HepG2 (cell line): ENCODE data around the gene ATP8B4. TPM values are rescaled to one million over a fixed set of nuclear protein-coding genes. Genes with fewer than 3 reads are reported as not detected.

Source experiments
- ATAC-seq: fragments of 200-7000 bp; cut with Tn5 transposase; 3 replicates; pipeline ENCODE4 v1.9.1; 2020; ENCODE audit warnings: mild to moderate bottlenecking, moderate library complexity
- BruUV-seq: library from RNA; stranded (reverse); fragments of 400-500 nt; replicated peaks from 2 replicates; lab custom pipeline; 2021; lab: Mats Ljungman, UMichigan
- CTCF ChIA-PET: fragments of 300-600 bp; formaldehyde crosslinking; extraction: SDS; loops from one replicate; lab custom pipeline; 2021; ENCODE audit warnings: low total read pairs, inconsistent platforms, low intra/inter-chr PET ratio; lab: Yijun Ruan, JAX
- POLR2A ChIA-PET: fragments of 350-600 bp; sonication (Branson Sonifier 250); formaldehyde crosslinking; loops from one replicate; lab custom pipeline; 2020; ENCODE audit warnings: antibody characterized with exemption, inconsistent platforms; lab: Yijun Ruan, JAX
- DNase-seq: peaks from one replicate; pipeline ENCODE4 v3.0.0-alpha.2; 2015; ENCODE audit warnings: low spot score
- FAIRE-seq: peaks from 3 replicates; lab custom pipeline; 2011; peaks lifted over from hg19 to GRCh38; lab: Jason Lieb, UNC
- H2AFZ ChIP-seq: one replicate; pipeline ENCODE4 v1.6.1; 2011; ENCODE audit warnings: low read length, inconsistent platforms
- H3K27ac ChIP-seq: fragments of 300-600 bp; 3 replicates; pipeline ENCODE4 v1.8.0; 2011; ENCODE audit warnings: mixed run types, mild to moderate bottlenecking, mixed read lengths, low read length, inconsistent platforms; ENCODE audit not compliant: insufficient read depth; ENCODE audit errors: extremely low read length
- H3K27me3 ChIP-seq, 2 experiments: fragments of 200-600 bp in 1 of 2; 2 replicates in 1 of 2; 3 replicates in 1 of 2; pipeline versions ENCODE4 v1.6.0 to v1.8.0; 2011; ENCODE audit warnings: low read length in 2 of 2, mild to moderate bottlenecking in 2 of 2, moderate library complexity in 2 of 2, inconsistent platforms in 1 of 2; ENCODE audit not compliant: insufficient read depth in 2 of 2, control insufficient read depth in 1 of 2
- H3K36me3 ChIP-seq, 2 experiments: fragments of 200-600 bp in 1 of 2; replicated peaks in 1 of 2; 2 replicates in 1 of 2; 3 replicates in 1 of 2; pipeline versions ENCODE4 v1.5.1 to v1.8.0; 2011; ENCODE audit warnings: low read length in 2 of 2, inconsistent platforms in 1 of 2; ENCODE audit not compliant: insufficient read depth in 2 of 2, control insufficient read depth in 1 of 2
- H3K4me1 ChIP-seq: 2 replicates; pipeline ENCODE4 v1.5.1; 2012; ENCODE audit warnings: low read length, inconsistent platforms; ENCODE audit not compliant: insufficient read depth
- H3K4me2 ChIP-seq: 2 replicates; pipeline ENCODE4 v1.6.0; 2011; ENCODE audit warnings: low read depth, low read length, inconsistent platforms
- H3K4me3 ChIP-seq, 3 experiments: fragments of 200-600 bp in 1 of 3; sonication (generic), shearing (Covaris generic) in 1 of 3; replicated peaks in 1 of 3; 2 replicates each; pipeline ENCODE4 v1.5.1; 2011 to 2016; ENCODE audit warnings: low read length in 3 of 3, inconsistent platforms in 2 of 3, low read depth in 2 of 3, mild to moderate bottlenecking in 2 of 3, control low read depth in 1 of 3, mixed read lengths in 1 of 3; ENCODE audit not compliant: insufficient read depth in 1 of 3
- H3K79me2 ChIP-seq: one replicate; pipeline ENCODE4 v1.6.1; 2011; ENCODE audit warnings: low read length, inconsistent platforms; ENCODE audit not compliant: insufficient read depth
- H3K9ac ChIP-seq: 2 replicates; pipeline ENCODE4 v1.6.0; 2011; ENCODE audit warnings: mild to moderate bottlenecking, low read depth, low read length, inconsistent platforms; ENCODE audit not compliant: insufficient read depth
- H3K9me3 ChIP-seq: 2 replicates; pipeline ENCODE4 v1.5.1; 2012; ENCODE audit warnings: mild to moderate bottlenecking, low read length
- H4K20me1 ChIP-seq: 2 replicates; pipeline ENCODE4 v1.6.0; 2011; ENCODE audit warnings: inconsistent platforms, mild to moderate bottlenecking, low read length, moderate library complexity; ENCODE audit not compliant: insufficient read depth
- CENPX ChIP-seq: sonication (generic); formaldehyde crosslinking; IDR thresholded peaks from 2 replicates; pipeline ENCODE4 v1.9.0; 2021; ENCODE audit warnings: mild to moderate bottlenecking, missing genetic modification reagents, moderate library complexity
- HDAC1 ChIP-seq: sonication (generic); formaldehyde crosslinking; IDR thresholded peaks from 2 replicates; pipeline ENCODE4 v1.5.1; 2020; ENCODE audit warnings: mild to moderate bottlenecking, missing genetic modification reagents
- MED8 ChIP-seq: sonication (generic); formaldehyde crosslinking; IDR thresholded peaks from 2 replicates; pipeline ENCODE4 v1.8.1; 2023; ENCODE audit warnings: mild to moderate bottlenecking, missing genetic modification reagents; ENCODE audit not compliant: insufficient replicate concordance
- MYC ChIP-seq: sonication (generic); formaldehyde crosslinking; IDR thresholded peaks from 2 replicates; pipeline ENCODE4 v1.9.0; 2021; ENCODE audit warnings: missing genetic modification reagents, borderline replicate concordance
- ZNF350 ChIP-seq: sonication (generic); formaldehyde crosslinking; IDR thresholded peaks from 2 replicates; pipeline ENCODE4 v1.4.0; 2020; ENCODE audit warnings: mild to moderate bottlenecking, low read depth, missing genetic modification reagents, borderline replicate concordance
- in situ Hi-C: cut with HindIII; loops from 2 replicates; pipeline ENCODE4 v1.10.0; 2017; ENCODE audit warnings: low pct_unique_long_range_greater_than_20kb; ENCODE audit not compliant: extremely low pct_ligation_motif_present
- intact Hi-C: fragments of 100-400 bp; cut with micrococcal nuclease; formaldehyde crosslinking; loops from one replicate; pipeline ENCODE4 v1.10.0; 2022; ENCODE audit not compliant: unreplicated experiment
- polyA plus RNA-seq, 8 experiments: library from polyadenylated mRNA; depleted of rRNA in 3 of 8; stranded (reverse) in 7 of 8; unstranded in 1 of 8; fragments of >200 nt; fragmentation: Illumina TruSeq in 4 of 8; extraction: Trizol in 4 of 8; gene quantifications; 2 replicates each; pipeline versions ENCODE4 v1.2.1 to v1.2.3, GENCODE V29; 2011 to 2016; ENCODE audit warnings: low read depth in 4 of 8, missing spikeins in 1 of 8, mixed read lengths in 1 of 8; ENCODE audit not compliant: insufficient read depth in 1 of 8
- total RNA-seq, 5 experiments: library from RNA; depleted of rRNA; stranded (reverse); fragments of >200 nt; fragmentation: Illumina TruSeq; extraction: Trizol; gene quantifications; 2 replicates each; pipeline ENCODE4 v1.2.3, GENCODE V29; 2016; ENCODE audit warnings: low read depth in 1 of 5
- TF ChIP-seq, protein P1 (sequence below): sonication (generic); formaldehyde crosslinking; IDR thresholded peaks from 2 replicates; pipeline ENCODE4 v1.5.1; 2020; ENCODE audit warnings: mild to moderate bottlenecking, missing genetic modification reagents, moderate library complexity
- TF ChIP-seq, protein P2 (sequence below): IDR thresholded peaks from 2 replicates; pipeline ENCODE4 v1.6.1; 2016
- TF ChIP-seq, protein P3 (sequence below): sonication (generic); formaldehyde crosslinking; IDR thresholded peaks from 2 replicates; pipeline ENCODE4 v1.5.0; 2020; ENCODE audit warnings: mild to moderate bottlenecking, missing genetic modification reagents
- TF ChIP-seq, protein P4 (sequence below): sonication (generic); formaldehyde crosslinking; IDR thresholded peaks from 2 replicates; pipeline ENCODE4 v1.8.0; 2022; ENCODE audit warnings: missing genetic modification reagents, mild to moderate bottlenecking, inconsistent platforms, borderline replicate concordance
- TF ChIP-seq, protein P5 (sequence below): sonication (generic); formaldehyde crosslinking; IDR thresholded peaks from 2 replicates; pipeline ENCODE4 v1.5.0; 2020; ENCODE audit warnings: mild to moderate bottlenecking, missing genetic modification reagents

ATP8B4 gene
- total and polyA plus RNA-seq, 2 of the 13 experiments (the other 11 are each of a cell fraction or from before 2014, with no cell fraction given), result 0.24 to 0.69 TPM

DNA sequence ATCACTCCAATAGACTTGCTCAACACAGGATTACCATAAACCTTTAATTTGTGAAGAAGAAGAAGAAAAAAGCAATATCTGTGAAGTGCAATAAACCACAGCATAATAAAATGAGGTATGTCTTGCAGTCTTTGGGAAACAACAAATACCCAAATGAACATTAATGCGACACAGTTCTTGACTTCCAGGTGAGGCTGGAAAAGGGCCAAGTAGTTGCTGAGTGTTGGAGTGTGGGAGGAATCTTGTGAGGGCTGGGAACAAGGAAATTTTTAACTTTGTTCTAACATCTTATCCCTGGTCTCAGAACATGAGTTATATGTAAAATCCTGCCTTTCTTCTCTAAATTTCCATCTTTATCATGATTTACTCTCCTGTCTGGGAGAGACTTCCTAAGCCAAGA, 291.7 kb downstream of the ATP8B4 start (continued):
- TF ChIP-seq, protein P1, sequence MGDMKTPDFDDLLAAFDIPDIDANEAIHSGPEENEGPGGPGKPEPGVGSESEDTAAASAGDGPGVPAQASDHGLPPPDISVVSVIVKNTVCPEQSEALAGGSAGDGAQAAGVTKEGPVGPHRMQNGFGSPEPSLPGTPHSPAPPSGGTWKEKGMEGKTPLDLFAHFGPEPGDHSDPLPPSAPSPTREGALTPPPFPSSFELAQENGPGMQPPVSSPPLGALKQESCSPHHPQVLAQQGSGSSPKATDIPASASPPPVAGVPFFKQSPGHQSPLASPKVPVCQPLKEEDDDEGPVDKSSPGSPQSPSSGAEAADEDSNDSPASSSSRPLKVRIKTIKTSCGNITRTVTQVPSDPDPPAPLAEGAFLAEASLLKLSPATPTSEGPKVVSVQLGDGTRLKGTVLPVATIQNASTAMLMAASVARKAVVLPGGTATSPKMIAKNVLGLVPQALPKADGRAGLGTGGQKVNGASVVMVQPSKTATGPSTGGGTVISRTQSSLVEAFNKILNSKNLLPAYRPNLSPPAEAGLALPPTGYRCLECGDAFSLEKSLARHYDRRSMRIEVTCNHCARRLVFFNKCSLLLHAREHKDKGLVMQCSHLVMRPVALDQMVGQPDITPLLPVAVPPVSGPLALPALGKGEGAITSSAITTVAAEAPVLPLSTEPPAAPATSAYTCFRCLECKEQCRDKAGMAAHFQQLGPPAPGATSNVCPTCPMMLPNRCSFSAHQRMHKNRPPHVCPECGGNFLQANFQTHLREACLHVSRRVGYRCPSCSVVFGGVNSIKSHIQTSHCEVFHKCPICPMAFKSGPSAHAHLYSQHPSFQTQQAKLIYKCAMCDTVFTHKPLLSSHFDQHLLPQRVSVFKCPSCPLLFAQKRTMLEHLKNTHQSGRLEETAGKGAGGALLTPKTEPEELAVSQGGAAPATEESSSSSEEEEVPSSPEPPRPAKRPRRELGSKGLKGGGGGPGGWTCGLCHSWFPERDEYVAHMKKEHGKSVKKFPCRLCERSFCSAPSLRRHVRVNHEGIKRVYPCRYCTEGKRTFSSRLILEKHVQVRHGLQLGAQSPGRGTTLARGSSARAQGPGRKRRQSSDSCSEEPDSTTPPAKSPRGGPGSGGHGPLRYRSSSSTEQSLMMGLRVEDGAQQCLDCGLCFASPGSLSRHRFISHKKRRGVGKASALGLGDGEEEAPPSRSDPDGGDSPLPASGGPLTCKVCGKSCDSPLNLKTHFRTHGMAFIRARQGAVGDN (CRISPR knock-in tag), result no peak
- TF ChIP-seq MYC (CRISPR knock-in tag), result no peak
- TF ChIP-seq, protein P2, sequence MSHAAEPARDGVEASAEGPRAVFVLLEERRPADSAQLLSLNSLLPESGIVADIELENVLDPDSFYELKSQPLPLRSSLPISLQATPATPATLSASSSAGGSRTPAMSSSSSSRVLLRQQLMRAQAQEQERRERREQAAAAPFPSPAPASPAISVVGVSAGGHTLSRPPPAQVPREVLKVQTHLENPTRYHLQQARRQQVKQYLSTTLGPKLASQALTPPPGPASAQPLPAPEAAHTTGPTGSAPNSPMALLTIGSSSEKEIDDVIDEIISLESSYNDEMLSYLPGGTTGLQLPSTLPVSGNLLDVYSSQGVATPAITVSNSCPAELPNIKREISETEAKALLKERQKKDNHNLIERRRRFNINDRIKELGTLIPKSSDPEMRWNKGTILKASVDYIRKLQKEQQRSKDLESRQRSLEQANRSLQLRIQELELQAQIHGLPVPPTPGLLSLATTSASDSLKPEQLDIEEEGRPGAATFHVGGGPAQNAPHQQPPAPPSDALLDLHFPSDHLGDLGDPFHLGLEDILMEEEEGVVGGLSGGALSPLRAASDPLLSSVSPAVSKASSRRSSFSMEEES (CRISPR knock-in tag), result no peak

DNA sequence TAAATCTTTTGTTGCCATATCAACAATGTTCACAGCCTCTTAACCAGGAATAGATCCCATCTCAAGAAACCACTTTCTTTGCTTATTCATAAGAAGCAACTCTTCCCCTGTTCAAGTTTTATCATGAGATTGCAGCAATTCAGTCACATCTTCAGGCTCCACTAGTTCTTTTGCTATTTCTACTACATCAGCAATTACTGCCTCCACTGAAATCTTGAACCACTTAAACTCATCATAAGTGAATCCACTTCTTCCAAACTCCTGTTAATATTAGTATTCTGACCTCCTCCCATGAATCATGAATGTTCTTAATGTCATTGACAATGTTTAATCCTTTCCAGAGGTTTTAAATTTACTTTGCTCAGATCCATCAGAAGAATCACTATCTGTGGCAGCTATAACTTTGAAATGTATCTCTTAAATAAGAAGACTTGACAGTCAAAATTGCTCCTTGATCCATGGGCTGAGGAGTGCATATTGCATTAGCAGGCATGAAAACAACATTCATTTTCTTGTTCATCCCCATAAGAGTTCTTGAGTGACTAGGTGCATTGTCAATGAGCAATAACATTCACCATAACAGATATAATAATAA, 292.3 kb downstream of the ATP8B4 start:
- Histone ChIP-seq H3K9ac (no peak overlapping the region), H3K36me3 (no peaks in the 10 kb centered on the region), H3K4me3 (no peak overlapping the region), H3K4me1 (no peaks in the 10 kb centered on the region), H3K27me3 (no peaks in the 10 kb centered on the region), H3K9me3 (no peaks in the 10 kb centered on the region), H2AFZ (no peak overlapping the region), H3K27ac (no peak overlapping the region), H4K20me1 (no peaks in the 10 kb centered on the region), H3K79me2 (no peaks in the 10 kb centered on the region), H3K4me2 (no peak overlapping the region)
- FAIRE-seq, result no peak
- ChIA-PET CTCF (no interaction called here), POLR2A (no interaction called here)
- no peak for ATAC-seq
- DNase-seq, result no peak
- intact Hi-C loops, result no loop called here
- in situ Hi-C loops, result no loop called here
- BruUV-seq, result no TSS peak
- TF ChIP-seq, protein P3, sequence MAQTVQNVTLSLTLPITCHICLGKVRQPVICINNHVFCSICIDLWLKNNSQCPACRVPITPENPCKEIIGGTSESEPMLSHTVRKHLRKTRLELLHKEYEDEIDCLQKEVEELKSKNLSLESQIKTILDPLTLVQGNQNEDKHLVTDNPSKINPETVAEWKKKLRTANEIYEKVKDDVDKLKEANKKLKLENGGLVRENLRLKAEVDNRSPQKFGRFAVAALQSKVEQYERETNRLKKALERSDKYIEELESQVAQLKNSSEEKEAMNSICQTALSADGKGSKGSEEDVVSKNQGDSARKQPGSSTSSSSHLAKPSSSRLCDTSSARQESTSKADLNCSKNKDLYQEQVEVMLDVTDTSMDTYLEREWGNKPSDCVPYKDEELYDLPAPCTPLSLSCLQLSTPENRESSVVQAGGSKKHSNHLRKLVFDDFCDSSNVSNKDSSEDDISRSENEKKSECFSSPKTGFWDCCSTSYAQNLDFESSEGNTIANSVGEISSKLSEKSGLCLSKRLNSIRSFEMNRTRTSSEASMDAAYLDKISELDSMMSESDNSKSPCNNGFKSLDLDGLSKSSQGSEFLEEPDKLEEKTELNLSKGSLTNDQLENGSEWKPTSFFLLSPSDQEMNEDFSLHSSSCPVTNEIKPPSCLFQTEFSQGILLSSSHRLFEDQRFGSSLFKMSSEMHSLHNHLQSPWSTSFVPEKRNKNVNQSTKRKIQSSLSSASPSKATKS (CRISPR knock-in tag), result no peak
- TF ChIP-seq MED8 (no peak), CENPX (CRISPR knock-in tag) (no peak), ZNF350 (no peak), HDAC1 (no peak)
- TF ChIP-seq, protein P4, sequence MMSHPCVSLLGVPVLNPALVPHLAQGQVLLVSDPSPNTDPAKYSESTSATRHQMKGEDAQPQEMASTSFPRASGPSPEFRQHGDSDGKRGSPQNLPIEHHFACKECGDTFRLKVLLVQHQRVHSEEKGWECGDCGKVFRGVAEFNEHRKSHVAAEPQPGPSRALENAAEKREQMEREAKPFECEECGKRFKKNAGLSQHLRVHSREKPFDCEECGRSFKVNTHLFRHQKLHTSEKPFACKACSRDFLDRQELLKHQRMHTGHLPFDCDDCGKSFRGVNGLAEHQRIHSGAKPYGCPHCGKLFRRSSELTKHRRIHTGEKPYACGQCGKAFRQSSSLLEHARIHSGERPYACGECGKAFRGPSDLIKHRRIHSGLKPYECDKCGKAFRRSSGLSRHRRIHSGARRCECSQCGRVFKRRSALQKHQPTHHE (CRISPR knock-in tag), result no peak
- TF ChIP-seq, protein P5, sequence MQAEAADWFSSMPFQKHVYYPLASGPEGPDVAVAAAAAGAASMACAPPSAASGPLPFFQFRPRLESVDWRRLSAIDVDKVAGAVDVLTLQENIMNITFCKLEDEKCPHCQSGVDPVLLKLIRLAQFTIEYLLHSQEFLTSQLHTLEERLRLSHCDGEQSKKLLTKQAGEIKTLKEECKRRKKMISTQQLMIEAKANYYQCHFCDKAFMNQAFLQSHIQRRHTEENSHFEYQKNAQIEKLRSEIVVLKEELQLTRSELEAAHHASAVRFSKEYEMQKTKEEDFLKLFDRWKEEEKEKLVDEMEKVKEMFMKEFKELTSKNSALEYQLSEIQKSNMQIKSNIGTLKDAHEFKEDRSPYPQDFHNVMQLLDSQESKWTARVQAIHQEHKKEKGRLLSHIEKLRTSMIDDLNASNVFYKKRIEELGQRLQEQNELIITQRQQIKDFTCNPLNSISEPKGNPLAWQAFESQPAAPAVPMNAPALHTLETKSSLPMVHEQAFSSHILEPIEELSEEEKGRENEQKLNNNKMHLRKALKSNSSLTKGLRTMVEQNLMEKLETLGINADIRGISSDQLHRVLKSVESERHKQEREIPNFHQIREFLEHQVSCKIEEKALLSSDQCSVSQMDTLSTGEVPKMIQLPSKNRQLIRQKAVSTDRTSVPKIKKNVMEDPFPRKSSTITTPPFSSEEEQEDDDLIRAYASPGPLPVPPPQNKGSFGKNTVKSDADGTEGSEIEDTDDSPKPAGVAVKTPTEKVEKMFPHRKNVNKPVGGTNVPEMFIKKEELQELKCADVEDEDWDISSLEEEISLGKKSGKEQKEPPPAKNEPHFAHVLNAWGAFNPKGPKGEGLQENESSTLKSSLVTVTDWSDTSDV, result no peak
